Measurements from ENCODE around the gene LRP1B. TPM values are rescaled to one million over a fixed set of nuclear protein-coding genes. Genes with fewer than 3 reads are reported as not detected.

The LRP1B gene
- total and polyA plus RNA-seq, 2 of the 8 experiments (the other 6 are each of a cell fraction or from before 2014, with no cell fraction given): 0.03 TPM; not detected in 1

- H3K79me2 ChIP-seq (ENCODE audit: control insufficient read depth in 1 of 2, insufficient read depth in 2 of 2, low read length in 2 of 2): no peaks in the 10 kb centered on the region
- no peak overlapping the region for H3K18ac ChIP-seq (ENCODE audit: extremely low read depth, low read length)
- peaks cover 0 to 4% (median 0%) of the 10 kb centered on the region in 4 experiments; a peak in 2 of 7 replicates for H3K4me1 ChIP-seq (replicated peaks in 1 of 4; ENCODE audit: control insufficient read depth in 3 of 4, insufficient read depth in 4 of 4, low read length in 3 of 4)
- no peak overlapping the region for H2BK20ac ChIP-seq (ENCODE audit: low read length)
- H2BK5ac ChIP-seq (ENCODE audit: low read depth, low read length): no peak overlapping the region
- ChIA-PET CTCF (ENCODE audit: partially characterized antibody) (interaction anchor here (1.0 kb wide), 1 partner anchor 39 kb away, joined by 3 read pairs; no protein-coding TSS in a partner anchor), POLR2A (ENCODE audit: partially characterized antibody) (no interaction called here)
- no peak overlapping the region for H3K27ac ChIP-seq (ENCODE audit: low read depth, low read length)
- no peaks in the 10 kb centered on the region for H3K23me2 ChIP-seq (ENCODE audit: low read depth, low read length)
- no peaks in the 10 kb centered on the region for H3K36me3 ChIP-seq (ENCODE audit: control insufficient read depth in 2 of 4, insufficient read depth in 4 of 4, low read length in 3 of 4)
- no peaks in the 10 kb centered on the region for H3K79me1 ChIP-seq (ENCODE audit: low read depth, low read length)
- 0 out of 2 replicates have a peak overlapping the region, but pooled peaks have one; percentile 20 for H2AFZ ChIP-seq (ENCODE audit: low read length)
- no peak overlapping the region for H3K4me3 ChIP-seq (ENCODE audit: extremely low read depth in 1 of 4, insufficient read depth in 2 of 4, low read depth in 3 of 4, low read length in 4 of 4)
- no peak overlapping the region for H4K8ac ChIP-seq (ENCODE audit: extremely low read depth, insufficient read depth, low read length)
- H2BK120ac ChIP-seq (replicated peaks; ENCODE audit: low read depth, low read length): no peak overlapping the region
- H3K9me3 ChIP-seq (ENCODE audit: insufficient read depth in 2 of 2, low read depth in 1 of 2, low read length in 1 of 2): 0 out of 4 replicates have a peak, but pooled peaks cover 0 to 2% of the 10 kb centered on the region in 2 experiments
- no peak overlapping the region for H3K4ac ChIP-seq (replicated peaks; ENCODE audit: insufficient read length, low read depth, low read length)
- no peak overlapping the region for H2BK15ac ChIP-seq (ENCODE audit: low read length)
- no peak overlapping the region for H2AK5ac ChIP-seq (ENCODE audit: low read depth, low read length)
- H3K4me2 ChIP-seq (ENCODE audit: insufficient read depth in 1 of 2, low read depth in 2 of 2, low read length in 2 of 2): no peak overlapping the region
- H4K5ac ChIP-seq (ENCODE audit: insufficient read length, low read depth, low read length): no peak overlapping the region
- H2BK12ac ChIP-seq (ENCODE audit: low read depth, low read length): no peak overlapping the region
- no peaks in the 10 kb centered on the region for H4K20me1 ChIP-seq (replicated peaks in 1 of 2; ENCODE audit: control insufficient read depth in 1 of 2, insufficient read depth in 2 of 2, low read length in 2 of 2)
- H4K91ac ChIP-seq (replicated peaks; ENCODE audit: insufficient read length, low read length): no peak overlapping the region
- FAIRE-seq (no peak), DNase-seq (ENCODE audit: low read depth in 1 of 2, low spot score in 2 of 2) (no peak)
- no peak overlapping the region for H3K23ac ChIP-seq (ENCODE audit: insufficient read length)
- H3K14ac ChIP-seq (ENCODE audit: insufficient read length): no peak overlapping the region
- H3K27me3 ChIP-seq (replicated peaks in 1 of 4; ENCODE audit: control insufficient read depth in 3 of 4, extremely low read depth in 1 of 4, insufficient read depth in 3 of 4, low read length in 3 of 4): no peaks in the 10 kb centered on the region
- no peak overlapping the region for H3K9ac ChIP-seq (replicated peaks in 1 of 4; ENCODE audit: extremely low read depth in 1 of 4, low read depth in 3 of 4, low read length in 3 of 4)
- no peak overlapping the region for H3K56ac ChIP-seq (replicated peaks; ENCODE audit: insufficient read length, low read depth, low read length)
- TF ChIP-seq ATF3 (IDR thresholded peaks at IDR 0.05; ENCODE audit: insufficient read depth, low read depth, low read length) (no peak), BRCA1 (IDR thresholded peaks at IDR 0.05; ENCODE audit: low read depth, low read length) (no peak), MAFK (IDR thresholded peaks at IDR 0.05; ENCODE audit: low read depth, low read length) (no peak), ZNF274 (IDR thresholded peaks at IDR 0.05; ENCODE audit: borderline replicate concordance, extremely low read depth, low read length) (no peak), ASH2L (IDR thresholded peaks at IDR 0.05; ENCODE audit: low read length) (no peak), CEBPB (IDR thresholded peaks at IDR 0.05; ENCODE audit: low read depth, low read length) (no peak), SRF (IDR thresholded peaks at IDR 0.05; ENCODE audit: low read depth, low read length) (no peak), RFX5 (IDR thresholded peaks at IDR 0.05; ENCODE audit: borderline replicate concordance, low read depth, low read length) (no peak), NANOG (IDR thresholded peaks at IDR 0.05; ENCODE audit: insufficient read depth, low read depth, low read length, poor library complexity, severe bottlenecking) (no peak)
- TF ChIP-seq, protein P1, sequence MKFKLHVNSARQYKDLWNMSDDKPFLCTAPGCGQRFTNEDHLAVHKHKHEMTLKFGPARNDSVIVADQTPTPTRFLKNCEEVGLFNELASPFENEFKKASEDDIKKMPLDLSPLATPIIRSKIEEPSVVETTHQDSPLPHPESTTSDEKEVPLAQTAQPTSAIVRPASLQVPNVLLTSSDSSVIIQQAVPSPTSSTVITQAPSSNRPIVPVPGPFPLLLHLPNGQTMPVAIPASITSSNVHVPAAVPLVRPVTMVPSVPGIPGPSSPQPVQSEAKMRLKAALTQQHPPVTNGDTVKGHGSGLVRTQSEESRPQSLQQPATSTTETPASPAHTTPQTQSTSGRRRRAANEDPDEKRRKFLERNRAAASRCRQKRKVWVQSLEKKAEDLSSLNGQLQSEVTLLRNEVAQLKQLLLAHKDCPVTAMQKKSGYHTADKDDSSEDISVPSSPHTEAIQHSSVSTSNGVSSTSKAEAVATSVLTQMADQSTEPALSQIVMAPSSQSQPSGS (IDR thresholded peaks at IDR 0.05; ENCODE audit: low read length): no peak
Measured at GRCh38 chr2:141666191-141666590, 464.6 kb downstream of the LRP1B start.

Measured in H1 (cell line).